GM12872 (cell line): ENCODE data around the gene UBE2I.

Source experiments
- TF ChIP-seq, protein P1 (sequence below): IDR thresholded peaks from 3 replicates; pipeline ENCODE4 v1.5.1; 2011; ENCODE audit warnings: low read depth, mild to moderate bottlenecking, low read length, moderate library complexity; ENCODE audit not compliant: insufficient read depth

Gene UBE2I

DNA sequence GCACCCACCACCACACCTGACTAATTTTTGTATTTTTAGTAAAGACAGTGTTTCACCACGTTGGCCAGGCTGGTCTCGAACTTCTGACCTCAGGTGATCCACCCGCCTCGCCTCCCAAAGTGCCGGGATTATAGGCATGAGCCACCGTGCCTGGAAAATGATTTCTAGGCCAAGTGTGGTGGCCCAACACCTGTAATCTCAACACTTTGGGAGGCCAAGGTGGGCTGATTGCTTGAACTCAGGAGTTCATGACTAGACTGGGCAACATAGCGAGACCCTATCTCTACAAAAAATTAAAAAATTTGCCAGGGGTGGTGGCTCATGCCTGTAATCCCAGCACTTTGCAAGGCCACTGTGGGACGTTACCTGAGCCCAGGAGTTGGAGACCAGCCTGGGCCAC lies 13.0 kb downstream of the UBE2I start:
- TF ChIP-seq, protein P1, sequence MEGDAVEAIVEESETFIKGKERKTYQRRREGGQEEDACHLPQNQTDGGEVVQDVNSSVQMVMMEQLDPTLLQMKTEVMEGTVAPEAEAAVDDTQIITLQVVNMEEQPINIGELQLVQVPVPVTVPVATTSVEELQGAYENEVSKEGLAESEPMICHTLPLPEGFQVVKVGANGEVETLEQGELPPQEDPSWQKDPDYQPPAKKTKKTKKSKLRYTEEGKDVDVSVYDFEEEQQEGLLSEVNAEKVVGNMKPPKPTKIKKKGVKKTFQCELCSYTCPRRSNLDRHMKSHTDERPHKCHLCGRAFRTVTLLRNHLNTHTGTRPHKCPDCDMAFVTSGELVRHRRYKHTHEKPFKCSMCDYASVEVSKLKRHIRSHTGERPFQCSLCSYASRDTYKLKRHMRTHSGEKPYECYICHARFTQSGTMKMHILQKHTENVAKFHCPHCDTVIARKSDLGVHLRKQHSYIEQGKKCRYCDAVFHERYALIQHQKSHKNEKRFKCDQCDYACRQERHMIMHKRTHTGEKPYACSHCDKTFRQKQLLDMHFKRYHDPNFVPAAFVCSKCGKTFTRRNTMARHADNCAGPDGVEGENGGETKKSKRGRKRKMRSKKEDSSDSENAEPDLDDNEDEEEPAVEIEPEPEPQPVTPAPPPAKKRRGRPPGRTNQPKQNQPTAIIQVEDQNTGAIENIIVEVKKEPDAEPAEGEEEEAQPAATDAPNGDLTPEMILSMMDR = no peak

DNA sequence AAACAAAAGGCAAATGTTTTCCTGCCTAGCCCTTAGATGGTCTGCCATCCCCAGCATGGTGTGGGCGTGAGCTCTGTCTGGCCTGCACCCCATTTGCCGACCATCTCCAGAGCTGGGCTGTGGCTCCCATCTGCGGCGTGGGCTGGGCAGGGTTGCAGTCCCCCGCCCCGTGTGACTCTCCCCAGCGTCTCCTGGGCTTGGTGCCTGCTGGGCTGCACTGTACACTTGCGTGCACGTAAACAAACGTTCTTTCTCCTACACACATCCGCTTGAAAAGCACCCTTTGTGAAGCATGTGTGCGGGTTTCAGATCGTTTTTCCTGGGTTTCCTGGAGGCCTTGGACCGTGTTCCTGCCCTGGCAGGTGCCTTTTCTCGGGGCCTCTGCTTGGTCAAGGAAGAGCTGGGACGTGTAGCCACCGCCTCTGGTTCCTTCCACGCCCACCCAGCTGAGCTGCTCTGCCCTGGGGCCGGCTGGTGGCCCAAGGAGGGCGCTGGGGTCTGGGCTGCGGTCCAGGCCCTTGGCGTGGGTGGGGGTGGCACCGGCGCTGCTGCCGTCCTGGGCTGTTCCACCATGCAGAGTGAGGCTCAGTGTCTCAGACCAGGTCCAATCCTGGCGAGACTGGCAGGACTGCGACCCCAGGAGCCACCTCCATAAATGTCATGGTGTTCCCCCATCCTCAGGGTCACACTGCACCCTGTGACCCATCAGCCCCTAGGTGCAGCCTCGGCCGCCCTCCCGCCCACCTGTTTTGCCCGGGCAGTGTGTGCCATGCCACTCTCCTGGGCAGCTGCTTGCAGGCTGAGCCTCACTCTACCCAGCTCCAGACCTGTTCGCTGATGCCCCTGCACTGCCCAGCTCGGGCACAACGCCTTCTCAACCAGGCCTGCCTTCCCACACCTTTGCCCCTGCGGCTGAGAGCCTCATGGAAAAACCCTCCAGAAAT lies 14.1 kb downstream of the UBE2I start:
- TF ChIP-seq, protein P1 = no peak

DNA sequence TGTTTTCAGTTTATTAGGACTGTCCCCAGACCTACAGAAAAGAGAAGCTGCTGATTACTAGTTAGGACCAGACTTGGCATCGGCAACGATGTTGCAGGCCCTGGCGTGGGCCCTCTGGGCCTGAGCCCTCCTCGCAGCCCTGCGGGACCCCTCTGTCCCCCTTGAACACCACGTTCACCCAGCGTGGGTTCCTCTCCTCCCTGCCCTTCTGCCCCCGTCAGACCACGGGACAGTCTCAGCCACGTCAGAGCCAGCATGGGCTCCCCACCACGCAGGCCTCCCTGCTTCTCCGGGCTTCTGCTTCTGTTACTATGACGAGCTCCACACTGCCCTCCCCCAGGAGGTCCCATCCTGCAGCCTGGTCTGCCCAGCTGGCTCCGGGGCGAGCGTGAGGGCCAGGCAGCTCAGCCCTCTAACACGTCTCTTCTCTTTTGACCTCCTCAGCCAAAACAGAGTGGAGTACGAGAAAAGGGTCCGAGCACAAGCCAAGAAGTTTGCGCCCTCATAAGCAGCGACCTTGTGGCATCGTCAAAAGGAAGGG lies 14.9 kb downstream of the UBE2I start:
- TF ChIP-seq, protein P1 = no peak

DNA sequence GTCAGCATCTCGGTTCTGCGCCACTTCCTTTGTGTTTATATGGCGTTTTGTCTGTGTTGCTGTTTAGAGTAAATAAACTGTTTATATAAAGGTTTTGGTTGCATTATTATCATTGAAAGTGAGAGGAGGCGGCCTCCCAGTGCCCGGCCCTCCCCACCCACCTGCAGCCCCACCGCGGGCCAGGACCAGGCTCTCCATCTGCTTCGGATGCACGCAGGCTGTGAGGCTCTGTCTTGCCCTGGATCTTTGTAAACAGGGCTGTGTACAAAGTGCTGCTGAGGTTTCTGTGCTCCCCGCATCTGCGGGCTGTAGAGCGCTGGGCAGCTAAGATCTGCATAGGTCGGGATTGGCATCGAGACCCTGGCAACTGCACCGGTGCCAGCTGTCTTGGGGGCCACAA lies 15.8 kb downstream of the UBE2I start:
- TF ChIP-seq, protein P1 = no peak

DNA sequence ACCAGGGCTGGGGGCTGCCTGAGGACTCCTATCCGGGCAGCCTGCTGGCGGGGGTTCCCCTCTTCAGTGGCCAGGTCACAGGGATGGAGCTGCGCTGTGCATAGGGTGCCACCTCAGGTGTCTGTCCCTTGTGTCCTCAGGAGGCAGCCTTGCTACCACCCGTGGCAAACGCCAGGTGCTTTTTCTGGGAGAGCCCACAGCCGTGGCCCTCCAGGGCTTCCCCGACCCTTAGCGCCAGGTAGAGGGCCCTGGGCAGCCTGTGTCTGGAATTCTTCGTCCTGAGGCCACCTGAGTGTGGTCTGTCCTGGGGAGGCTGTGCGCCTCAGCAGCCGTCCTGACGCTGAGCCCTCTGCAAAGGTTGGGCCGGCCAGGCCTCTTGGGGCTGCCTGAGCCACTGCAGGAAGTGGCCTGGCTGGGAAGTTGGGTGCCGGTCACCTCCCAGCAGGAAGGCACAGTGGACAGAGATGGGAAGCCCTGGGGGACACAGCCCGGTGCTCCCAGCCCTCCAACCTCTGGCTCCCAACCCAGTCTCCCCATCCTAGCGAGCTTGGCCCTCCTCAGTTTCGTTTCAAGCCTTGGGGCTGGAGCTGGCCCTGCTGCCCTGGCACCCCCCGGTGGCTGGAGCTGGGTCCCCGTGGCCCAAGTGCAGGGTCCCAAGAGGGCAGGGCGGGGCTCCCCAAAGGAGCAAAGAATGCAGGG lies 16.4 kb downstream of the UBE2I start:
- TF ChIP-seq, protein P1 = no peak

DNA sequence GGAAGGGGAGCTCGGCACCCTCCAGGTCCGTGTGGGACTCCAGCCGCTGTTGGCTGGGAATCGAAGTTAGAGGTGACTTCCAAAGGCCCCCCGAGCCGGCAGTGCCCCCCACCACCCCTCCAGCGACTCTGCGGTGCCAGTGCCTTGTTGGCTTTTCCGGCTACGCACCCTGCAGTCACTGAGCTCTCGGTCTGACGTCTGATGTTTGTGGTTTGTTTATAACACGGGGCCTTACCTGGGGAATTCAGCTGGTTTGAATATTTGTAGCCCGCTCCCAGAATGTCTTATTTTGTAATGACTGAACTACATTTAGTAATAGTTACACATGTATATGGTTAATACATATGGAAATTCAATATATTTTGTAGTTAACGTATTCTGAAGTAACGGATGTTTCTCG lies 17.0 kb downstream of the UBE2I start:
- TF ChIP-seq, protein P1 = no peak

DNA sequence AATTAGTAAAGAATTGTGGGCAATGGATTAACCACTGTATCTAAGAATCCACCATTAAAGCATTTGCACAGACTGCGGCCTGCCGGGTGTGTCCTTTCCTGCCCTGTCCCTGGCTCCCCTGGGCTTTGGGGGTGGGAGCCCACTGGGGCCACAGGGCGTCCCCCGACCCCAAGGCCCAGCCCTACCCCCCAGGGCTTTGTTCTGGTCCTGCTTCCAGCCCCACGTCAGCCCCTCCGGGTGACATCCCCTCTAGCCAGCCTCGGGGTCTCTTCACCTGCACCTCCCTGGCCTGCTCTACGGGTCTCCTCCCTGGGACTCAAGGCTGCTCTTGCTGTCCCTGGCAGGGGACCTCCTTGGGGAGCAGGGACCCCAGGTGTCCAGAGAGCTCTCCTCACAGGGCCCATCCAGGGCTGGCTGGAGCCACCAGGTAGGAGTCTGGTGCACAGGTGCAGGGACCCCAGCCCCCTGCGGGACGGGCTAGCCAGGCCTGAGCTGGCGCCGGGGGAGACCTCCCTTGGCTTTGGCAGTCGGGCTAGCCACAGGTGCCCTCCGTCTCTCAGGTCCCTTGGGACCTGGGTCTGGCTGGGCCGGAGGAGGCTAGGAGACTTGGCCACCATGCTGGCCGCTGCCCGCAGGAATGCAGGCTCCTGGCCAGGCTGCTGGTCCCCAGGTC lies 17.6 kb downstream of the UBE2I start:
- TF ChIP-seq, protein P1 = no peak
